GM03348 (cell line): Measurements from ENCODE around the gene VPS37C.

Source experiments
- DNase-seq: peaks from one replicate; pipeline ENCODE4 v3.0.0; 2012; ENCODE audit warnings: low spot score

The VPS37C gene

GRCh38 chr11:61132646-61133045, 28.6 kb downstream of the VPS37C start:
- no peak for DNase-seq

- no peak for DNase-seq
Measured at GRCh38 chr11:61131998-61132555, 29.1 kb downstream of the VPS37C start.

DNA sequence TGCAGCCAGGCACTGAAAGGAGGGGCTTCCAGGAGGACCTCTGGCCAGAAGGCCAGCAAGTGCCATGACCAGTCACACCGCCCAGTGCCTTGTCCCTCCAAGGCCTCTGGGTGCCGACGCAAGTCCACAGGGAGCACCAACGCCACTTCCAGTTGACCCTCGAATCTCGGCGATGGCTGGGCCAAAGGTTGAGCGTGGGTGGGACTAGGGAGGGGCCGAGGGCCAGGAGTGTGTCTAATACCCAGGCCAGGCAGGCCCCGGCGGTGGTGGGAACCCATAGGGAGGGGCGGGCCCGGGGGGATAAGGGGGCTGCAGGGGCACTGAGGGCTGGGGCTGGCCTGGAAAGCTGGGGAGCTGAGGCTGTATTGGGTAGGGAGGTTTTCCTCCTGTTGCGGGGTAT, 29.6 kb downstream of the VPS37C start:
- DNase-seq, result no peak

DNA sequence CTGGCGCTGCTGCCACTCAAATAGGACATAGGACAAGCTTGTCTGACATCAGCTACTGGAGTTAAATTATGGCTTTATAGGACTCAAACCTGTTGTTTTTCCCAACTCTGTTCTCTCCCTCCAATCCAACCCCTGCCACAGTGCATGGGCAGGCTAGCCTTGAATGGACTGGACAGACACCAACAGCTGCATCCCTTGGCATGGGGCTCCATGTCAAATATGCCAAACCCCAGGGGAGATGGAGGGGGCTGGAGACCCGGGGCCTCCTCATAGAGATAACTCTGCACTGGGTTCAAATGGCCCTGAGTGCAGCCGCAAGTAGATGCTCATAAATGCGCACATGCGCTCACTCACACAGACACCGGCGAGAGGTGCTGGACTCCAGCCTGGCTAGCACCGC, 30.0 kb downstream of the VPS37C start:
- no peak for DNase-seq

DNA sequence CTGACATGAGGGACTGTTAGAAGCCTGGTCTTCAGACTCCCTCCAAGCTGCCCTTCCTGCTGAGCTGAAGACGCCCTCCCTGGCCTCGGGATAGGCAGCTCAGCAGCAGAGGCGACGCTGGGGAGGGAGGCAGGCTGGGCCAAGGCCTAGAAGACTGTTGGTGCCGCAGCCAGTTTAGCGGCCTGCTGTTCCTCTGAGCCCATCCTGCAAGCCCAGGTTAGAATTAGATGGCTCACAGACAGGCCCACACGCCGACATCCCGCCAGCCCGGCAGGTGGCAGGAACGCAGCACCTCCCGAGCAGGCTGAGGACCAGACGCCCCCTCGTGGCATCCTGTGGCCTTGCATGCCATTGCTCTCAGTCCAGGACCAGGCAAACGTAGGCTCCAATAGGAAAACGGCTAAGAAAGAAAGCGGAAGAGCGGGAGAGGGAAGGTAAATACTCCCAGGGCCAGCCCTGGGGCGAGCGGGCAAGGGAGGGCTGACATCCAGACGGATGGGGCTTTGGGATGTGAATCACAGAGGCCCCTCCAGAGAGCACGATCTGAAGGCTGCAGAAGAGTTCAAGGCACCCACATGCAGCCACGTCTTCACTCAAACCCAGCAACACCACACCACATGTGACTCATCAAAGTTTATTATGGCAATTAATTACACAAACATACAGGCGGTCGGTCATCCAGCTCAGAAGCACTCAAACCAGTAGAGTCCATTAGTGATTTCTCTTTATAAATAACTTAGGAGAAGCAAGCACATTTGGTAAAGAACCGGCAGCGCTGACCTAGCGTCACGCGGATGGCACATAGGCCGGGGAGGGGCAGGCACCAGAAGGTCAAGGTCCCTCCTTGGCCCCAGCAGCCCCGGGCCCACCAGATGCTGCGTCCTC, 31.3 kb downstream of the VPS37C start:
- DNase-seq, result peak; percentile 96

- no peak for DNase-seq
Measured at GRCh38 chr11:61128947-61129638, 32.1 kb downstream of the VPS37C start.

DNA sequence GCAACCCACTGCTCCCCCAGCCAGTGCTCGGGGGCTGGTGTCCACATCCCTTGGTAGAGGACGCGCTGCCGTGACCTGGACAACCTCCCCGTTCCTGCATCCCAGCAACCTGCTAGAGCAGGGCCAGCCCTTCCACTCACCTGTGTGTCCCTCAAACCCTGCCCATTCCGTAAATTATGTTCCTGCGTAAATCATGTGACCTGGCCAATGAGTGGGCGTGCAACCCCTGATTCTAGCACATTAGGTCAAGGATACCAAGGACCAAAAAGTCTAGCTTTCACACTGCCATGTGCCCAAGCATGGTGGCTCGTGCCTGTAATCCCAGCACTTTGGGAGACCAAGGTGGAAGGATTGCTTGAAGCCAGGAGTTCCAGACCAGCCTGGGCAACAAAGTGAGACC, 33.2 kb downstream of the VPS37C start:
- DNase-seq, result no peak

DNA sequence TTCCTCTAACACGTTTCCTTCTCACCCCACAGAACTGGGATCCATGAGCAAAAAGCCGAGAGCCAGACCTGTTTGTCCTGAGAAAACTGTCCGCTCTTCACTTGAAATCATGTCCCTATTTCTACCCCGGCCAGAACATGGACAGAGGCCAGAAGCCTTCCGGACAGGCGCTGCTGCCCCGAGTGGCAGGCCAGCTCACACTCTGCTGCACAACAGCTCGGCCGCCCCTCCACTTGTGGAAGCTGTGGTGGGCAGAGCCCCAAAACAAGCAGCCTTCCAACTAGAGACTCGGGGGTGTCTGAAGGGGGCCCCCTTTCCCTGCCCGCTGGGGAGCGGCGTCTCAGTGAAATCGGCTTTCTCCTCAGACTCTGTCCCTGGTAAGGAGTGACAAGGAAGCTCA, 35.0 kb downstream of the VPS37C start:
- no peak for DNase-seq

DNA sequence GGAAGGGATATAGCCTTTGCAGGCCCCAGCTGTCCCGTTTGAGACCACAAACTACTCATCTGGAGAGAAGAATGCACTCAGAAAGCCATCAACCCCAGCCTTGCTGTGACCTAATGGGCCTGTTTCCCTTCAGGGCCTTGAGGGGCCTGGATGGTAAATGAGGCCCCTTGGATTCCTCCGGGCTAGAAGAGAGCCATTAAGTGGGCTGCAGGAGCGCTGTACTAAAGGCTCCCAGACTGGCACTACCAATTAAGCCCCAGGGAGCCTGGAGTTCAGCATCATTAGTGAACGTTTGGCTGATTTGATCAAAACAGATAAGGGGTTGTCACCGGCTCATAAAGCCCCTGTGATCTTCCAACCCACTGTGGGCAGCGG, 35.9 kb downstream of the VPS37C start:
- no peak for DNase-seq

GRCh38 chr11:61124574-61125309, 36.5 kb downstream of the VPS37C start:
- no peak for DNase-seq

- DNase-seq, result no peak
Measured at GRCh38 chr11:61123775-61124571, 37.3 kb downstream of the VPS37C start.

GRCh38 chr11:61122761-61123160, 38.5 kb downstream of the VPS37C start:
- DNase-seq, result no peak

- no peak for DNase-seq
Measured at GRCh38 chr11:61121917-61122316, 39.3 kb downstream of the VPS37C start.

DNA sequence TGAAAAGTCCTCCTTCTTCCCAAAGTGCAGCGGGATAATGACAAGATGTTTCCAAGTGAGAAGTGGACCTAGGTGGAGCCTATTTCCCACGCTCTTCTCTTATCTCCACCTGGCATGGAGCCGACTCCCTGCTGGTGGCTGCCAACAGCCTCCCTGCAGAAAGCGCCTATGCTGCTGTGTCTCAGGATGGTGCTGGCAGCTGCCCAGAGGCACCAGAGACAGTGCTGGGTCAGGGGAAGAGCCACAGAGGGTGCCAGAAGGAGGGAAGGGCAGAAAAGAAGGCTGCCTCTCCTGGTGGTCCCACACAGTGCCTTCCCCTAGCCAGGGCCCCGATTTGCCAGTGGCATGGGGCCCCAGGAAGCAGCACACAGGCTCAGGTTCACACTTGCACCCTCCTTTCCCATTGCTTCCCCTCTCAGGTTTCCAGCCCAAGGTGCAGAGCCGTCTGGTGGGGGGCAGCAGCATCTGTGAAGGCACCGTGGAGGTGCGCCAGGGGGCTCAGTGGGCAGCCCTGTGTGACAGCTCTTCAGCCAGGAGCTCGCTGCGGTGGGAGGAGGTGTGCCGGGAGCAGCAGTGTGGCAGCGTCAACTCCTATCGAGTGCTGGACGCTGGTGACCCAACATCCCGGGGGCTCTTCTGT, 39.9 kb downstream of the VPS37C start:
- no peak for DNase-seq

GRCh38 chr11:61120706-61121191, 40.5 kb downstream of the VPS37C start:
- no peak for DNase-seq

GRCh38 chr11:61120099-61120705, 41.0 kb downstream of the VPS37C start:
- no peak for DNase-seq

GRCh38 chr11:61119571-61119970, 41.7 kb downstream of the VPS37C start:
- DNase-seq, result no peak

DNA sequence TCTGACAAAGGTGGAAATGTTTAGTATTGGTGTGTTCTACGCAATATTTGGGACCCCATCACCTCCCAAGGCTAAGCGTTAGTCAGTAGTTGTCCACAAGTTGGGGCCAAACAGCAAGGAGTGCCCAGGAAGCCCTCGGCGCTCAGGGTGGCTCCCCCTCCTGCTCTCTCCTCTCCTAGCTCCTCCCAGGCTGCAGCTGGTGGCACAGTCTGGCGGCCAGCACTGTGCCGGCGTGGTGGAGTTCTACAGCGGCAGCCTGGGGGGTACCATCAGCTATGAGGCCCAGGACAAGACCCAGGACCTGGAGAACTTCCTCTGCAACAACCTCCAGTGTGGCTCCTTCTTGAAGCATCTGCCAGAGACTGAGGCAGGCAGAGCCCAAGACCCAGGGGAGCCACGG, 42.2 kb downstream of the VPS37C start:
- DNase-seq, result no peak

DNA sequence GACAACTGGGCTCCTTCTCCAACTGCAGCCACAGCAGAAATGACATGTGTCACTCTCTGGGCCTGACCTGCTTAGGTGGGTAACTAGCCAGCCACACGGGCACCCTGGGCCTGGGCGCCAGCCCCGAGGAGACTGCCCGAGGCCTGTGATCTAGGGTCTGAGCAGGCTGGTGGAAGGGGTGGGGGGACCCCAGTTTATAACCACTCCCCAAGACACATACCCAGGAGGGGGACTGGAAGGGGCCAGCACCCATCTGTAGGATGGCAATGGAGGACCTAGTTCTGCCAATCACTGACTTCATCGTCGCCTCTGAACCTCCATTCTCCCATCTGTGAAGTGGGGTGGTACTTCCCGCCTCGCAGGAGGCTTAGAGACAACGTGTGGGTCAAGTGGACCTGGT, 42.8 kb downstream of the VPS37C start:
- DNase-seq, result no peak

GRCh38 chr11:61118004-61118403, 43.2 kb downstream of the VPS37C start:
- no peak for DNase-seq

DNA sequence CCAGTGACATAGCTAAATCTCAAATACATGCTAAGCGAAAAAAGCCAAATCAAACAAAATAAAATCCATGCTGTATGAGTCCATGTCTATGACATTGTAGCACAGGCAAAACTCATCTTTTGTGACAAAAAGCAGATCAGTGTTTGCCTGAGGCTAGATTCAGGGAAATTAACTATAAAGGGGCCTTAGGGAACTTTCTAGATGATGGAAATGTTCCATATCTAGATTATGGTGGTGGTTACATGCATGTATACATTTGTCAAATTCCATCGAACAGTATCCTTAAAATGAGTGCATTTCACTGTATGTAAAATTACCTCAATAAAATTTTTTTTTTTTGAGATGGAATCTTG, 44.1 kb downstream of the VPS37C start:
- no peak for DNase-seq
